ENCODE data around the gene ATXN7L1. TPM values are rescaled to one million over a fixed set of nuclear protein-coding genes. Genes with fewer than 3 reads are reported as not detected.

ATXN7L1 gene
- total and polyA plus RNA-seq, 8 donors = 2.3 to 9.3 (median 5.0) TPM

- DNase-seq (no peak), ATAC-seq (no peak), FAIRE-seq (no peak)
- Histone ChIP-seq H3K9me3 (no peaks in the 10 kb centered on the region), H3K4me1 (no peaks in the 10 kb centered on the region), H3K4me3 (no peak overlapping the region), H3K36me3 (peaks cover 0 to 15% (median 0%) of the 10 kb centered on the region in 3 donors), H3K27me3 (no peaks in the 10 kb centered on the region), H3K27ac (no peak overlapping the region)
- no peak for TF ChIP-seq CTCF (IDR thresholded peaks at IDR 0.05)
- intact Hi-C loops (cut with DNase I) = no loop called here
- WGBS, 2 donors = 90% methylated on average over 8 of the region's 8 CpGs
Observed at GRCh38 chr7:105638334-105638733, 238.1 kb downstream of the ATXN7L1 start.

DNA sequence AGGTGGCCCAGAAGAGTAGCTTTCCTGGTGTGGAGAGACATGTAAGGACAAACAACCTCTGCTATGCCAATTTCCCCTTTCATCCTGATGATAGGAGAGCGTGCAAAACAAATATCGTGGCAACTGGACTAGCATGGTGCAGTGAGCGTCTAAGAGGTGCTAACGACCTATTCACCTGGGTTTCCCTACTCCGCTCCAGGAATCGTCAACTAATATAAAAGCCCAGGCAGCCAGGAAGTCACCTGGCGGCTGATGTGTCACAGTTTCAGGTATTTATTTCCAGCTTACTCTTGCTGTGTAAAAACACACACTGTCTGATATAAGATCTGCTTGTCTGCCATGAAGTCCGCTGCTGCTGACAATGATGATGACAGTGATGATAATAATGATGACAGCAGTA, 238.6 kb downstream of the ATXN7L1 start:
- no peaks in the 10 kb centered on the region for H3K4me1 ChIP-seq
- no peaks in the 10 kb centered on the region for H3K9me3 ChIP-seq
- no peaks in the 10 kb centered on the region for H3K27me3 ChIP-seq
- WGBS, 2 donors = 88 to 93% methylated on average over 8 of the region's 8 CpGs
- peak in 1 of 4 donors; percentile 60 for ATAC-seq
- no peak for TF ChIP-seq CTCF (IDR thresholded peaks at IDR 0.05)
- FAIRE-seq = no peak
- H3K27ac ChIP-seq = no peak overlapping the region
- intact Hi-C loops (cut with DNase I) = no loop called here
- no peak for DNase-seq
- H3K36me3 ChIP-seq = peaks cover 0 to 15% (median 0%) of the 10 kb centered on the region in 3 donors
- no peak overlapping the region for H3K4me3 ChIP-seq

DNA sequence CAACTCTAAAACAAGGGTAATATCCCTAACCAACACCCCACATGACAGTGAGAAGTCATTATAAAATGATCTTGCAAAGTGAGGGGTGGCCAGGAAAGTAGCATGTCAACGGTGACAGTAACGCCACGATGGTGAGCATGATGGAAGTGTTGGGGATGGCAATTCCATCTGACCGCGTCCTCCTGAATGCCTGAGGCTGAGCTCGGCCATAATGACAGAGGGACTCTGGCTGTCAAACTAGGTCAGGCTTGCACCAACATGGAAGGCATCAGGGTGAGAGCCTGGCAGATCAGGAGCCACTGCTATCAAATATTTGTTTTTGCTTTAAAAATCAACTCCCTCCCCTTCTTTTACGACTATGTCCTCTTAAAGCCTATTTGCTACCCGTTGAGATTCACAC, 239.4 kb downstream of the ATXN7L1 start:
- FAIRE-seq (no peak), DNase-seq (no peak), ATAC-seq (no peak)
- no peaks in the 10 kb centered on the region for H3K4me1 ChIP-seq
- H3K27ac ChIP-seq = no peak overlapping the region
- no peaks in the 10 kb centered on the region for H3K27me3 ChIP-seq
- intact Hi-C loops (cut with DNase I) = no loop called here
- 82 to 89% methylated on average over 8 of the region's 8 CpGs for WGBS, 2 donors
- no peak overlapping the region for H3K4me3 ChIP-seq
- no peaks in the 10 kb centered on the region for H3K9me3 ChIP-seq
- H3K36me3 ChIP-seq = peaks cover 0 to 15% (median 0%) of the 10 kb centered on the region in 3 donors
- no peak for TF ChIP-seq CTCF (IDR thresholded peaks at IDR 0.05)

DNA sequence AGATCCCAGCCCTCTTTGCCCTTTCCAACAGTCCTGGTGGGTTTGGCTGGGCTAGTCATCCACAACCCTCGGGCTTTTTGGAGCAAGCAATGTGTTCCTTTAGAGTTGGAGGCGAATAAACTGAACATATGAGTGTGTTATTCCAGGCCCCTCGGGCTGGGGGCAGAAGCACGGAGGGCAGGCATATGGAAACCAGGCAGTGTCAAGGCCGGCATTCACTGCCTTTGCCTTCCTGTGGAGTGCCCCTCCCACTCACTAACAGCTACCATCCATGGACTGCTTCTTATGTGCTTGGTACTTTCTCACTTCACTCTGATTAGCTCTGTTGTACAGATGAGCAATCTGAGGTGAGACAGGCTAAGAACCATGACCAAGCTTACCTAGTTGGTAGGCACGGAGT, 241.2 kb downstream of the ATXN7L1 start:
- intact Hi-C loops (cut with DNase I) = no loop called here
- H3K4me1 ChIP-seq = no peaks in the 10 kb centered on the region
- no peak for TF ChIP-seq CTCF (IDR thresholded peaks at IDR 0.05)
- FAIRE-seq (no peak), ATAC-seq (no peak), DNase-seq (no peak)
- WGBS, 2 donors = 91 to 94% methylated on average over 6 of the region's 6 CpGs
- no peak overlapping the region for H3K27ac ChIP-seq
- H3K27me3 ChIP-seq = no peaks in the 10 kb centered on the region
- no peak overlapping the region for H3K4me3 ChIP-seq
- no peaks in the 10 kb centered on the region for H3K9me3 ChIP-seq
- peaks cover 0 to 15% (median 0%) of the 10 kb centered on the region in 3 donors for H3K36me3 ChIP-seq

DNA sequence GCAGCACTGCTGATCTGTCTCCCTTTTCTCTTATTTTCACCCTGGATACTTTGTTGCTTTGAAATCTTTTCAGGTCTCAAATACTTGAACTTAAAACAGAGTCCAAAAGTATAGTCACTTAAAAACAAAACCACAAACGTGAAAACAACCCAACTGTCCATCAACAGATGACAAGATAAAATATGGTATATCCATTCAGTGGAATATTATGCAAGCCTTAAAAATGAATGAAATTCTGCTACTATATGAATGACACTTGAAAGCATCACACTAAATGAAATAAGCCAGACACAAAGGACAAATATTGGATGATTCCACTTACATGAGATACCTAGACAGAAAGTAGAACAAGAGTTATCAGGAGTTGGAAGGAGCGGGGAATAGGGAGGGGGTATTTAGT, 250.4 kb downstream of the ATXN7L1 start:
- Histone ChIP-seq H3K27ac (no peak overlapping the region), H3K4me1 (no peaks in the 10 kb centered on the region), H3K9me3 (no peaks in the 10 kb centered on the region), H3K36me3 (no peaks in the 10 kb centered on the region), H3K4me3 (no peak overlapping the region), H3K27me3 (no peaks in the 10 kb centered on the region)
- no peak for DNase-seq
- FAIRE-seq = no peak
- intact Hi-C loops (cut with DNase I) = no loop called here
- 87 to 94% methylated on average over 2 of the region's 2 CpGs for WGBS, 2 donors
- no peak for TF ChIP-seq CTCF (IDR thresholded peaks at IDR 0.05)
- ATAC-seq = no peak
